ENCODE results near the gene CDC37.
"Not testable (repeated sequence)": the region's sequence is repeated elsewhere in the genome, so short reads cannot be mapped to it uniquely, and the experiment has no call there.

Gene CDC37

GRCh38 chr19:10418485-10419199 lies 15.3 kb upstream of the CDC37 start:
- H3K36me3 ChIP-seq (ENCODE audit: insufficient read depth, low read length) = no peaks in the 10 kb centered on the region
- H3K4me1 ChIP-seq (ENCODE audit: insufficient read depth, low read length) = peaks cover 16% of the 10 kb centered on the region
- no peak overlapping the region for H3K4me3 ChIP-seq (ENCODE audit: low read depth in 1 of 2, low read length in 2 of 2)
- no peak overlapping the region for H3K9ac ChIP-seq (ENCODE audit: low read length)
- no peak overlapping the region for H3K27ac ChIP-seq (ENCODE audit: low read depth, low read length)
- no peaks in the 10 kb centered on the region for H3K9me3 ChIP-seq (ENCODE audit: low read length)
- H3K27me3 ChIP-seq (ENCODE audit: control insufficient read depth in 1 of 2, insufficient read depth in 2 of 2, low read length in 2 of 2) = peaks cover 58 to 74% of the 10 kb centered on the region in 2 donors

GRCh38 chr19:10418235-10418484 lies 14.8 kb upstream of the CDC37 start:
- Histone ChIP-seq H3K9me3 (ENCODE audit: low read length) (no peaks in the 10 kb centered on the region), H3K4me1 (ENCODE audit: insufficient read depth, low read length) (peaks cover 15% of the 10 kb centered on the region), H3K9ac (ENCODE audit: low read length) (no peak overlapping the region), H3K36me3 (ENCODE audit: insufficient read depth, low read length) (no peaks in the 10 kb centered on the region), H3K27me3 (ENCODE audit: control insufficient read depth in 1 of 2, insufficient read depth in 2 of 2, low read length in 2 of 2) (peaks cover 54 to 70% of the 10 kb centered on the region in 2 donors), H3K4me3 (ENCODE audit: low read depth in 1 of 2, low read length in 2 of 2) (no peak overlapping the region), H3K27ac (ENCODE audit: low read depth, low read length) (no peak overlapping the region)

GRCh38 chr19:10417541-10418234 lies 14.3 kb upstream of the CDC37 start:
- no peak overlapping the region for H3K4me3 ChIP-seq (ENCODE audit: low read depth in 1 of 2, low read length in 2 of 2)
- no peak overlapping the region for H3K27ac ChIP-seq (ENCODE audit: low read depth, low read length)

GRCh38 chr19:10416380-10417257 lies 13.3 kb upstream of the CDC37 start:
- no peaks in the 10 kb centered on the region for H3K36me3 ChIP-seq (ENCODE audit: insufficient read depth, low read length)
- peak overlapping the region in 1 of 2 donors; percentile 12 for H3K4me3 ChIP-seq (ENCODE audit: low read depth in 1 of 2, low read length in 2 of 2)
- H3K4me1 ChIP-seq (ENCODE audit: insufficient read depth, low read length) = peaks cover 15% of the 10 kb centered on the region
- H3K27ac ChIP-seq (ENCODE audit: low read depth, low read length) = no peak overlapping the region
- peaks cover 41 to 54% of the 10 kb centered on the region in 2 donors for H3K27me3 ChIP-seq (ENCODE audit: control insufficient read depth in 1 of 2, insufficient read depth in 2 of 2, low read length in 2 of 2)
- H3K9ac ChIP-seq (ENCODE audit: low read length) = no peak overlapping the region
- H3K9me3 ChIP-seq (ENCODE audit: low read length) = no peaks in the 10 kb centered on the region

More at GRCh38 chr19:10417541-10418234, 14.3 kb upstream of the CDC37 start:
- Histone ChIP-seq H3K9me3 (ENCODE audit: low read length) (no peaks in the 10 kb centered on the region), H3K36me3 (ENCODE audit: insufficient read depth, low read length) (no peaks in the 10 kb centered on the region), H3K4me1 (ENCODE audit: insufficient read depth, low read length) (peaks cover 15% of the 10 kb centered on the region), H3K9ac (ENCODE audit: low read length) (no peak overlapping the region), H3K27me3 (ENCODE audit: control insufficient read depth in 1 of 2, insufficient read depth in 2 of 2, low read length in 2 of 2) (peaks cover 52 to 65% of the 10 kb centered on the region in 2 donors)

GRCh38 chr19:10416083-10416379 lies 12.7 kb upstream of the CDC37 start:
- Histone ChIP-seq H3K4me1 (ENCODE audit: insufficient read depth, low read length) (peaks cover 15% of the 10 kb centered on the region), H3K36me3 (ENCODE audit: insufficient read depth, low read length) (no peaks in the 10 kb centered on the region), H3K27ac (ENCODE audit: low read depth, low read length) (no peak overlapping the region), H3K4me3 (ENCODE audit: low read depth in 1 of 2, low read length in 2 of 2) (peak overlapping the region in 1 of 2 donors; percentile 12), H3K9ac (ENCODE audit: low read length) (no peak overlapping the region), H3K9me3 (ENCODE audit: low read length) (no peaks in the 10 kb centered on the region), H3K27me3 (ENCODE audit: control insufficient read depth in 1 of 2, insufficient read depth in 2 of 2, low read length in 2 of 2) (peaks cover 35 to 48% of the 10 kb centered on the region in 2 donors)

- no peaks in the 10 kb centered on the region for H3K9me3 ChIP-seq (ENCODE audit: low read length)
- peaks cover 6% of the 10 kb centered on the region for H3K4me1 ChIP-seq (ENCODE audit: insufficient read depth, low read length)
- H3K36me3 ChIP-seq (ENCODE audit: insufficient read depth, low read length) = no peaks in the 10 kb centered on the region
- H3K27me3 ChIP-seq (ENCODE audit: control insufficient read depth in 1 of 2, insufficient read depth in 2 of 2, low read length in 2 of 2) = peaks cover 11 to 26% of the 10 kb centered on the region in 2 donors
- no peak overlapping the region for H3K4me3 ChIP-seq (ENCODE audit: low read depth in 1 of 2, low read length in 2 of 2)
- no peak overlapping the region for H3K9ac ChIP-seq (ENCODE audit: low read length)
- no peak overlapping the region for H3K27ac ChIP-seq (ENCODE audit: low read depth, low read length)
Observed at GRCh38 chr19:10412257-10412977, 9.1 kb upstream of the CDC37 start.

GRCh38 chr19:10411224-10411623 lies 7.9 kb upstream of the CDC37 start:
- not testable (repeated sequence) for H3K9me3 ChIP-seq (ENCODE audit: low read length); H3K27ac ChIP-seq (ENCODE audit: low read depth, low read length); H3K9ac ChIP-seq (ENCODE audit: low read length); H3K4me1 ChIP-seq (ENCODE audit: insufficient read depth, low read length); H3K4me3 ChIP-seq (ENCODE audit: low read depth in 1 of 2, low read length in 2 of 2); H3K36me3 ChIP-seq (ENCODE audit: insufficient read depth, low read length)
- H3K27me3 ChIP-seq (ENCODE audit: control insufficient read depth in 1 of 2, insufficient read depth in 2 of 2, low read length in 2 of 2) = peaks cover 0 to 17% of the 10 kb centered on the region in 2 donors

GRCh38 chr19:10408511-10409283 lies 5.4 kb upstream of the CDC37 start:
- H3K9ac ChIP-seq (ENCODE audit: low read length) = no peak overlapping the region

GRCh38 chr19:10407096-10407495 lies 3.8 kb upstream of the CDC37 start:
- H3K9ac ChIP-seq (ENCODE audit: low read length) = no peak overlapping the region
- H3K27me3 ChIP-seq (ENCODE audit: control insufficient read depth in 1 of 2, insufficient read depth in 2 of 2, low read length in 2 of 2) = peaks cover 4 to 35% of the 10 kb centered on the region in 2 donors
- peaks cover 16% of the 10 kb centered on the region for H3K4me1 ChIP-seq (ENCODE audit: insufficient read depth, low read length)
- H3K36me3 ChIP-seq (ENCODE audit: insufficient read depth, low read length) = no peaks in the 10 kb centered on the region
- no peak overlapping the region for H3K4me3 ChIP-seq (ENCODE audit: low read depth in 1 of 2, low read length in 2 of 2)
- H3K27ac ChIP-seq (ENCODE audit: low read depth, low read length) = no peak overlapping the region
- H3K9me3 ChIP-seq (ENCODE audit: low read length) = no peaks in the 10 kb centered on the region

More at GRCh38 chr19:10408511-10409283, 5.4 kb upstream of the CDC37 start:
- H3K27me3 ChIP-seq (ENCODE audit: control insufficient read depth in 1 of 2, insufficient read depth in 2 of 2, low read length in 2 of 2) = peaks cover 4 to 35% of the 10 kb centered on the region in 2 donors
- no peak overlapping the region for H3K27ac ChIP-seq (ENCODE audit: low read depth, low read length)
- H3K4me3 ChIP-seq (ENCODE audit: low read depth in 1 of 2, low read length in 2 of 2) = no peak overlapping the region
- H3K9me3 ChIP-seq (ENCODE audit: low read length) = no peaks in the 10 kb centered on the region
- peaks cover 7% of the 10 kb centered on the region for H3K4me1 ChIP-seq (ENCODE audit: insufficient read depth, low read length)
- H3K36me3 ChIP-seq (ENCODE audit: insufficient read depth, low read length) = no peaks in the 10 kb centered on the region

- no peak overlapping the region for H3K27ac ChIP-seq (ENCODE audit: low read depth, low read length)
- H3K4me1 ChIP-seq (ENCODE audit: insufficient read depth, low read length) = peaks cover 25% of the 10 kb centered on the region
- peaks cover 4 to 35% of the 10 kb centered on the region in 2 donors for H3K27me3 ChIP-seq (ENCODE audit: control insufficient read depth in 1 of 2, insufficient read depth in 2 of 2, low read length in 2 of 2)
- no peaks in the 10 kb centered on the region for H3K36me3 ChIP-seq (ENCODE audit: insufficient read depth, low read length)
- H3K9me3 ChIP-seq (ENCODE audit: low read length) = no peaks in the 10 kb centered on the region
- no peak overlapping the region for H3K9ac ChIP-seq (ENCODE audit: low read length)
- no peak overlapping the region for H3K4me3 ChIP-seq (ENCODE audit: low read depth in 1 of 2, low read length in 2 of 2)
Observed at GRCh38 chr19:10406191-10406590, 2.8 kb upstream of the CDC37 start.
